H1 (cell line): ENCODE results near the gene SEPTIN2.

Source experiments
- EZH2 ChIP-seq: fragments of 200-600 bp; sonication (generic); IDR thresholded peaks from 2 replicates; pipeline ENCODE4 v1.7.1; 2012; ENCODE audit warnings: low read depth, mild to moderate bottlenecking, moderate library complexity, low read length, inconsistent platforms; ENCODE audit not compliant: severe bottlenecking
- JUND ChIP-seq: IDR thresholded peaks from 2 replicates; pipeline ENCODE4 v1.6.1; 2011; ENCODE audit warnings: mild to moderate bottlenecking, improper control_type of control experiment, low read length
- POLR2A ChIP-seq, 2 experiments: IDR thresholded peaks; 1 replicate in 1 of 2; 2 replicates in 1 of 2; pipeline ENCODE4 v1.6.1; 2011; ENCODE audit warnings: low read depth in 2 of 2, low read length in 2 of 2, mild to moderate bottlenecking in 2 of 2; ENCODE audit errors: control extremely low read depth in 1 of 2
- POLR2AphosphoS5 ChIP-seq: IDR thresholded peaks from 2 replicates; pipeline ENCODE4 v1.6.1; 2011; ENCODE audit warnings: low read depth, low read length
- SIX5 ChIP-seq: IDR thresholded peaks from 2 replicates; pipeline ENCODE4 v1.6.1; 2011; ENCODE audit warnings: mild to moderate bottlenecking, low read depth, low read length
- TCF12 ChIP-seq: IDR thresholded peaks from 2 replicates; pipeline ENCODE4 v1.6.1; 2011; ENCODE audit warnings: low read depth, mild to moderate bottlenecking, low read length
- TF ChIP-seq, protein P1 (sequence below): IDR thresholded peaks from 2 replicates; pipeline ENCODE4 v1.6.1; 2012; ENCODE audit warnings: inconsistent platforms
- TF ChIP-seq, protein P2 (sequence below), 3 experiments: IDR thresholded peaks; 1 replicate in 2 of 3; 2 replicates in 1 of 3; pipeline versions ENCODE4 v1.5.1 to v1.6.1; 2011; ENCODE audit warnings: low read length in 3 of 3, mild to moderate bottlenecking in 3 of 3, inconsistent platforms in 2 of 3, low read depth in 1 of 3, moderate library complexity in 1 of 3; ENCODE audit not compliant: insufficient read depth in 1 of 3; ENCODE audit errors: control extremely low read depth in 1 of 3

DNA sequence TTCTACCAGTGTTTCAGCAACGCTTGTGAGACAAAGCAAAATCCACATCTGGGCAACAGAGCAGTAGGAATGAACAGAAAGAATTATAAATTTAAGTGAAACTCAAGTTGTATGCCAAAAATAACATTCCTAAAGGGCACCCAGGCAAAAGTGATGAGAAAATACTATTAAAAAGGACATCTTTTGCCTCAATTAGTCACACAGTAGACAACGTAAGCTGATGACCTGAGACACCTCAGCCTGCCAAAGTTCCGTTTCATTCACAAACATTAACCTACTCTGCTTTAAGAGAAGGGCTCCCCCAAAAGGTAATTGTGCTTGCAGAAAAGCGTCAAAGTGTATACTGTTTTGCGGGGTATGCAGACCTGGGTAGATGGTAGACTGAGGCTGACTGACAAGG, 7.5 kb upstream of the SEPTIN2 start:
- no peak for TF ChIP-seq POLR2AphosphoS5
- no peak for TF ChIP-seq TCF12
- TF ChIP-seq, protein P1, sequence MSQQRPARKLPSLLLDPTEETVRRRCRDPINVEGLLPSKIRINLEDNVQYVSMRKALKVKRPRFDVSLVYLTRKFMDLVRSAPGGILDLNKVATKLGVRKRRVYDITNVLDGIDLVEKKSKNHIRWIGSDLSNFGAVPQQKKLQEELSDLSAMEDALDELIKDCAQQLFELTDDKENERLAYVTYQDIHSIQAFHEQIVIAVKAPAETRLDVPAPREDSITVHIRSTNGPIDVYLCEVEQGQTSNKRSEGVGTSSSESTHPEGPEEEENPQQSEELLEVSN = no peak
- TF ChIP-seq, protein P2, sequence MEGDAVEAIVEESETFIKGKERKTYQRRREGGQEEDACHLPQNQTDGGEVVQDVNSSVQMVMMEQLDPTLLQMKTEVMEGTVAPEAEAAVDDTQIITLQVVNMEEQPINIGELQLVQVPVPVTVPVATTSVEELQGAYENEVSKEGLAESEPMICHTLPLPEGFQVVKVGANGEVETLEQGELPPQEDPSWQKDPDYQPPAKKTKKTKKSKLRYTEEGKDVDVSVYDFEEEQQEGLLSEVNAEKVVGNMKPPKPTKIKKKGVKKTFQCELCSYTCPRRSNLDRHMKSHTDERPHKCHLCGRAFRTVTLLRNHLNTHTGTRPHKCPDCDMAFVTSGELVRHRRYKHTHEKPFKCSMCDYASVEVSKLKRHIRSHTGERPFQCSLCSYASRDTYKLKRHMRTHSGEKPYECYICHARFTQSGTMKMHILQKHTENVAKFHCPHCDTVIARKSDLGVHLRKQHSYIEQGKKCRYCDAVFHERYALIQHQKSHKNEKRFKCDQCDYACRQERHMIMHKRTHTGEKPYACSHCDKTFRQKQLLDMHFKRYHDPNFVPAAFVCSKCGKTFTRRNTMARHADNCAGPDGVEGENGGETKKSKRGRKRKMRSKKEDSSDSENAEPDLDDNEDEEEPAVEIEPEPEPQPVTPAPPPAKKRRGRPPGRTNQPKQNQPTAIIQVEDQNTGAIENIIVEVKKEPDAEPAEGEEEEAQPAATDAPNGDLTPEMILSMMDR (IDR thresholded peaks at IDR 0.05; ENCODE audit: control extremely low read depth in 1 of 3, insufficient read depth in 1 of 3, low read depth in 1 of 3, low read length in 3 of 3) = no peak
- no peak for TF ChIP-seq POLR2A (IDR thresholded peaks at IDR 0.05; ENCODE audit: control extremely low read depth in 1 of 2, low read depth in 2 of 2, low read length in 2 of 2)
- TF ChIP-seq SIX5 = no peak
- no peak for TF ChIP-seq EZH2
- TF ChIP-seq JUND = no peak
